NCI-H1694 (cell line): ENCODE measurements around the gene TRAPPC1.
"Not testable (repeated sequence)": the region's sequence is repeated elsewhere in the genome, so short reads cannot be mapped to it uniquely, and the experiment has no call there.

Source experiments
- DNase-seq: peaks from one replicate; lab custom pipeline; 2025; lab: John Stamatoyannopoulos, UW

The TRAPPC1 gene

GRCh38 chr17:7931709-7932482 lies at the start of gene TRAPPC1, which contains the start of gene CNTROB:
TRAPPC1 (minus strand) TSS chr17:7931946; CDS start chr17:7931829, 117 bp downstream.
CNTROB (plus strand) TSS chr17:7932206; CDS start chr17:7933080, 874 bp downstream.
- peak; percentile 99 for DNase-seq

- DNase-seq: no peak
These were observed 46.1 kb upstream of the TRAPPC1 start for GRCh38 chr17:7977805-7978204.

- no peak for DNase-seq
These were observed 45.3 kb upstream of the TRAPPC1 start for GRCh38 chr17:7977039-7977438.

GRCh38 chr17:7974638-7975131 lies 42.9 kb upstream of the TRAPPC1 start:
- DNase-seq: no peak

GRCh38 chr17:7972131-7972785 lies 40.5 kb upstream of the TRAPPC1 start:
- no peak for DNase-seq

- no peak for DNase-seq
These were observed 39.9 kb upstream of the TRAPPC1 start for GRCh38 chr17:7971651-7972050.

- DNase-seq: no peak
These were observed 37.7 kb upstream of the TRAPPC1 start for GRCh38 chr17:7969433-7969832.

GRCh38 chr17:7967751-7968150 lies 36.0 kb upstream of the TRAPPC1 start:
- DNase-seq: no peak

GRCh38 chr17:7961421-7961820 lies 29.7 kb upstream of the TRAPPC1 start:
- no peak for DNase-seq

- no peak for DNase-seq
These were observed 27.9 kb upstream of the TRAPPC1 start for GRCh38 chr17:7959503-7960253.

GRCh38 chr17:7956228-7956965 lies 24.7 kb upstream of the TRAPPC1 start:
- no peak for DNase-seq

GRCh38 chr17:7955414-7956227 lies 23.9 kb upstream of the TRAPPC1 start:
- DNase-seq: no peak

GRCh38 chr17:7953266-7953665 lies 21.5 kb upstream of the TRAPPC1 start:
- DNase-seq: not testable (repeated sequence)

- no peak for DNase-seq
These were observed 19.5 kb upstream of the TRAPPC1 start for GRCh38 chr17:7951143-7951792.

GRCh38 chr17:7950578-7950977 lies 18.8 kb upstream of the TRAPPC1 start:
- DNase-seq: no peak

GRCh38 chr17:7947651-7948050 lies 15.9 kb upstream of the TRAPPC1 start:
- DNase-seq: no peak

- DNase-seq: no peak
These were observed 14.7 kb upstream of the TRAPPC1 start for GRCh38 chr17:7946441-7946840.

- DNase-seq: no peak
These were observed 13.9 kb upstream of the TRAPPC1 start for GRCh38 chr17:7945651-7946050.

GRCh38 chr17:7944326-7944725 lies 12.6 kb upstream of the TRAPPC1 start:
- no peak for DNase-seq

GRCh38 chr17:7943291-7943690 lies 11.5 kb upstream of the TRAPPC1 start:
- DNase-seq: no peak
